ENCODE measurements around the gene DOK6.

DOK6 gene

DNA sequence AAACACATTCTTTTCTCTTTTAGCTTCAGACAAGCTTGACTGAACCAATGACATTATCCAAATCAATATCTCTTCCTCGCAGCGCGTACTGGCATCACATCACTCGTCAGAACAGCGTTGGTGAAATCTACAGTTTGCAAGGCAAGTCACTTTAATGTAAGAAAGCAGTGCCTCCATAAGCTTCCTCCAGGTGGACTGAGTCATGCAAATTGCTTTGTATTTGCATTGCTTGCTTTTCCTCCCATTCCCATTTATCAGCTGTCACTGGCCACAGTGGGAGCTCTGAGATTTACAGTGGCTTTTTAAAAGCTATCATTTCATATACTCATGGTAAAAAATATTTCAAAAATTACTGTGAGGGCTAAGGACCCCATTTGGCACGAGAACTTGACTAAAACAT, 357.0 kb downstream of the DOK6 start:
- DNase-seq = peak; percentile 63

- no peak for DNase-seq
These were observed 357.8 kb downstream of the DOK6 start for GRCh38 chr18:69758458-69758857.

DNA sequence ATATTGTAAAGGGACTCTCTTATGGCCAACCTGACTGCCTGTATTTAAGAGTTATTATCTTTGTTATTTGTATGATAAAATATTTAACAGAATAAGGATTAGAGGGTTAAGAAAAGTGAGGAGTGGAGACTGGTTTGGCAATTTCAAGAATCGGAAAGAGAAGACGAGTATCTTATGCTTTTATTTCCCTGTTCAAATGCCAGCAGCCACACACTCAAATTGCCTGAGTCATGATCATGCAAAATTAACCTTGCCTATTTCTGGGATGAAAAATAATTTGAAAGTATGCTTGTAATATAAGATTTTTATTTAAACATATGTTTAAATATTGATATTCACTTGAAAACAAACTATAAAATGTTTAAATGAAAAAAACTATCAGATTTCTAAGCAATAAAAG, 358.4 kb downstream of the DOK6 start:
- no peak for DNase-seq

GRCh38 chr18:69763002-69763401, 362.3 kb downstream of the DOK6 start:
- no peak for DNase-seq

DNA sequence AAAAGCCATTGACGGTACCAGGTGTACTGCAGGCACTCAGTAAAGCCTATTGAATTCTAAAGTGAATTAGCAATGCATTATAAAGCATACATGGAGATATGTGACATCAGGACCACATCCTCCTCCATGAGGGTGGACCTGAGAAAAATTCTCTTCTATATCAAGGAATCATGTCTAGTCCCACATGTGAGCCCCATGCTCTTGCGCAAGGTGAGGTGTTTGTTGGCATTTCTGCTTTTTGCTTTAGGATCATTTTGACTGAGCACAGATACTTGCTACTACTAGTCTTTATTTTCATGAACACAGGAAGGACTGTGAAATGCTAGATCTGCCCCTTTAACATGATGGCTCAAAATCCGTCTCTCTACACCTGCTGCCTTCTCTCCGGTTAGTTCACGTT, 363.1 kb downstream of the DOK6 start:
- no peak for DNase-seq

GRCh38 chr18:69770238-69770637, 369.6 kb downstream of the DOK6 start:
- no peak for DNase-seq

GRCh38 chr18:69774831-69775230, 374.1 kb downstream of the DOK6 start:
- DNase-seq = no peak

GRCh38 chr18:69777248-69777647, 376.6 kb downstream of the DOK6 start:
- no peak for DNase-seq

DNA sequence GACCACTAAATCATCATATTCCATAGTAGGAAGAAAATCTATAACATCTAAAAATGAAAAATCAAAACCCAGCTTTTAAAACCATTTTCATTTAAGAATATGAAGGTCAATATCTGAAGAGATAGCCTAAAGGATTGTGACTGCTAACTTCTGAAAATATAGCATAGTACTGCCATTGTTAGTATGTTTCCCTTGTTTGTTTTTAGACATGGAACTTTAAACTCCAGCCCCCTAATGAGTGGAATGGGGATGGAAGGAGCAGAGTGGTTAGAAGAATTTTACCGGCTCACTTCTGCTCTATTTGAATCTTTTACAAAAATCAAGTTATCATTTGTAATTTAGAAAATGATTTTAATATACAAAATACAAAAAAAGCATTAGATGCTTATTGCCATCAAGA, 378.0 kb downstream of the DOK6 start:
- no peak for DNase-seq

DNA sequence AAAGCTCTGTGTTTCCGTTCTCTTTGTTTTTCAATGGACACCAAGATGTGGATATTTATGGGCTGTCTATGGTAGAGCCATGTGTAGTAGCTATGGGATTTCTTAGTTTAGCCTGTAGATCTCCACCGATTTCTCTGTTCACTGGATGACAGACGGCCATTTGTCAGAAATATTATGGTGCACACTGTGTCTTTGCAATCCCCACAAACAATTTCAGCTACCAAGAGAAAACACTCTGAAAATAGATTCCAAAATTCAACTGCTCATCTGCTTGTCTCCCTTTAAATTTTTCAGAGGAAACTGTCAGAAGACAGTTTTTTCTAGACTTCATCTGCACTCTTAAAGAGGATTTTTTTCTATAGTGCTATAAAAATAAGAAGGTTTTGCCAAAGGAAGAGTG, 380.2 kb downstream of the DOK6 start:
- no peak for DNase-seq

GRCh38 chr18:69784815-69785214, 384.1 kb downstream of the DOK6 start:
- DNase-seq = no peak

GRCh38 chr18:69785466-69785865, 384.8 kb downstream of the DOK6 start:
- no peak for DNase-seq

DNA sequence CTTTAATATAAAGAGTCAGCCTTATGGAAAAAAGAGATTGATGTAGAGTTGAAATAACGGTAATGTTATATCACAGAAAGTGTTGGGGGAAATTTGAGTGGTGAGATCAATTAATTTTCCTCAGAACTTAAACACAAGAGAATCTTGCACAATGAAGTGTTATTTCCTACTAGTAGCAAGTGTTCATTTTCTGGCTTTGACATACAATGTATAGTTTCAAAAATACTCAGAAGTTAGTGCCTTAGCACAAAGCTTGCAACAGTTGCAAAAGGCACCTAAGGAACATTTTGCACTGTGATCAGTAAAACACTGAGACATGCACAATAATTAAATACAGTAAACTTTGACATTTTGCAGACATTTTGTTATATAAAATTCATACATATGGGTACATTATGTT, 385.7 kb downstream of the DOK6 start:
- no peak for DNase-seq

DNA sequence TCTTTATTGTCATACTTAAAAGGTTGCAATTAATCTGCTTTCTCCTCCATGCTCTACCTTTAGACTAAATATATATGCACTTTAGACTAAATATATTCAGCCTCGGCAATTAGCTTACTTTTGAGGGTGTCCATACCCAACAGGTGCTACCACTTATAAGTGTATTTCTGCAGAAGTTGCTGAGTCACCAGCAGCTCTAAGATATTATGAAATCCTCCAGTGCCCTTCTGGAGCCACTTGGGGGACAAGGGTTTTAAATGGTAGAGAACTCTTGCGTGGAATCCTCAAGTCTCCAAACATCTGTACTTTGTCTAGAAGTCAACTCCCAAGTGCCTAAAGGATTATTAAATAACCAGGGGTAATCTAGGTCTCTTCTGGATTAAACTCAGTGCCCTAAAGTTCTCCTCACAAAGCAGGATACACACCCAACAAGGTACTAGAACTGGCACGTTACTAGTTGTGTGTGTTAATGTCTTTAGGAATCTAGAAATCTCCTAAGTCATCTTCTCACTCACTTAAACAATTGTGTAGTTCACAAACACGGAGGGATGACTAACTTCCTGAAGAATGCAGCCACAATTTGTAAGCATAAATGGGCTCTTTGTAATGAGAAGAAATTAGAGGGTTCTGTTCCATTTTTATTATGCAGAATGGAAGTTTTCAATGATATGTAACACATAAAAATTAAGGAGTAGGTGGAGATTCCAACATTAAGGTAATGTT, 387.3 kb downstream of the DOK6 start:
- no peak for DNase-seq

DNA sequence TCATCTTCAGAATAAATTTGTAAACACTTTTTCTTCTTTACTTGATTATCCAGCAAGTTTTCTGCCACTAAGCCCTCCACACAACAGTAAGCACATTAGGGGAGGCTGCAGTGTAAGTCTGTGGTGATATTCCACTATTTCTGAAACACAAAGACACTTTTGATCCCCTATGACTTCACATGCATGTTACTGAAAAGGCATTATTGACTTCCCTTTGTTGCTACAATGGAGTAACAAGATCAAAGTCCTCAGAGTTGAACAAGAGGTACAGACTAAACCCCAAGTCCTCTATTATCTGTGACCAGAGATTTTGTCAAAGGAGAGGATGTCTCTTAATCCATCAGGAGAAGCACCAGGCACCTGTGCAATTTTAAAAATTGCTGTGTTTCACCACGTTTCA, 389.1 kb downstream of the DOK6 start:
- DNase-seq = no peak

DNA sequence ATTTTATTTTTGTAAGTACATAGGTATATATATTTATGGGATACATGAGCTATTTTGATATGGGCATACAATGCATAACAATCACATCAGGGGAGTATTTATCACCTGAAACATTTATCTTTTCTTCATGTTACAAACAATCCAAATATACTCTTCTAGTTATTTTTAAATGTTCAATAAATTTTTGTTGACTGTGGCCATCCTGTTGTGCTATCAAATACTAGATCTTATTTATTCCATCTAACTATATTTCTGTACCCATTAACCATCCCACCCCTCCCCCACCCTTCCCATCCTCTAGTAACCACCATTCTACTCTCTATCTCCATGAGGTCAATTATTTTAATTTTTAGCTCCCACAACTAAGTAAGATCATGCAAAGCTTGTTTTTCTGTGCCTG, 390.0 kb downstream of the DOK6 start:
- no peak for DNase-seq

DNA sequence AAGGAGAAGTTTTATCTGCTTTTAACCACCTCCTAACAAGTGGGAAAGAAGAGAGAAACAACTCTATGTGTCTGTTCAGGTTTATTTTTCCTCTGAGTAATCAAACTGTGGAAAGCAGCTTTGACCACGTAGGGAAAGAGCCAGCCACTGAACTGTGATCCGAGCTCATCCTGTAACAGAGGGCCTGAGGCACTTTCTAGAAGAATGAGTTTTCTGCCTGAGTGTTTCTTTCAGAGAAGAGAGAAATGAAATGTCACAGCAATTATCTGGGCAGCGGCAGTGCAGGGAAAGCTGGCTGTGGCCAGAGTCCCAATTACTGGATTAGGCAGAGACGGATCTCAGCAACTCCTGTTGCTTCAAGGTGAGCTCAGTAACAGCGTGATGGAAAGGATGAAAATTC, 395.1 kb downstream of the DOK6 start:
- DNase-seq = peak; percentile 87

GRCh38 chr18:69804776-69805501, 404.3 kb downstream of the DOK6 start:
- no peak for DNase-seq

DNA sequence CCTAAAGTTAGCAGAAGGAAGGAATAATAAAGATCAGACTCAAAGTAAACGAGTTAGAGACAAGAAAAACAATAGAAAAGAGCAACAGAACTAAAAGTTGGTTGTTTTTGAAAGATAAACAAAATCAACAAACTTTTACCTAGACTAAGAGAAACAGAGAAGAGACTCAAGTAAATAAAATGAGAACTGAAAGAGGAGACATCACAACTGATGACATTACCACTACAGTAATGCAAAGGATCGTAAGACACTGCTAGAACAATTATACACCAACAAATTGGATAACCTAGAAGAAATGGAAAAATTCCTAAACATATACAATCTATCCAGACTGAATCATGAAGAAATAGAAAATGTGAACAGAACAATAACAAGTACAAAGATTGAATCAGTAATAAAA, 407.7 kb downstream of the DOK6 start:
- no peak for DNase-seq

- DNase-seq = no peak
These were observed 412.9 kb downstream of the DOK6 start for GRCh38 chr18:69813559-69813958.

- no peak for DNase-seq
These were observed 414.2 kb downstream of the DOK6 start for GRCh38 chr18:69814861-69815385.

GRCh38 chr18:69817335-69817940, 416.8 kb downstream of the DOK6 start:
- peak; percentile 84 for DNase-seq

- no peak for DNase-seq
These were observed 418.8 kb downstream of the DOK6 start for GRCh38 chr18:69819460-69819859.

GRCh38 chr18:69820538-69820937, 419.9 kb downstream of the DOK6 start:
- DNase-seq = no peak
